Adrenal gland (tissue), 5 donors: Measurements from ENCODE around the gene ZWILCH.

Source experiments
- CTCF ChIP-seq, 6 experiments: fragments of 450-650 bp in 4 of 6; fragments of 200-600 bp in 2 of 6; sonication (generic) in 1 of 6; IDR thresholded peaks; 1 replicate in 5 of 6; 2 replicates in 1 of 6; pipeline versions ENCODE4 v1.5.1 to v1.8.0; 2016 to 2021; ENCODE audit warnings: antibody characterized with exemption in 6 of 6, mild to moderate bottlenecking in 2 of 6, moderate library complexity in 1 of 6
- POLR2A ChIP-seq, 2 donors: fragments of 450-650 bp; IDR thresholded peaks; one replicate each; pipeline ENCODE4 v1.6.1; 2017; ENCODE audit warnings: antibody characterized with exemption in 2 of 2, mild to moderate bottlenecking in 2 of 2, moderate library complexity in 1 of 2
- donor health status: DM: no; HTN: no; CAD: no.

GRCh38 chr15:66595931-66596545, 90.9 kb downstream of the ZWILCH start:
- no peak for TF ChIP-seq CTCF (IDR thresholded peaks at IDR 0.05)
- no peak for TF ChIP-seq POLR2A (IDR thresholded peaks at IDR 0.05)
